A172 (cell line): ENCODE results near the gene IL9. TPM values are rescaled to one million over a fixed set of nuclear protein-coding genes. Genes with fewer than 3 reads are reported as not detected.

Experiments
- total RNA-seq: library from RNA; depleted of rRNA; stranded (reverse); fragments of >200 nt; shearing (Covaris generic); gene quantifications from 2 replicates; pipeline ENCODE4 v1.2.3, GENCODE V29; 2014; rRNA removed

Gene IL9
- total RNA-seq, 1 experiment from 2014 or later, result not detected

Other genes with a start within 250 kb of the IL9 start
- not detected in 2 replicates for gene SLC25A48, start 61.2 kb downstream of the IL9 start, total RNA-seq
- gene LECT2, start 59.1 kb upstream of the IL9 start, total RNA-seq, result not detected in 2 replicates
- 10.5 and 11.6 TPM in 2 replicates for gene TGFBI, start 133.1 kb upstream of the IL9 start, total RNA-seq
- gene SMAD5, start 237.0 kb upstream of the IL9 start, total RNA-seq, result 55.9 and 58.8 TPM in 2 replicates